Chondrocyte (in vitro differentiated cells): ENCODE data around the gene EHMT1. TPM values are rescaled to one million over a fixed set of nuclear protein-coding genes. Genes with fewer than 3 reads are reported as not detected.

Source experiments
- DNase-seq: peaks from one replicate; pipeline ENCODE4 v3.0.0; 2021; ENCODE audit warnings: mixed read lengths, low spot score
- H3K27ac Mint-ChIP-seq: one replicate; pipeline ENCODE4 v1.8.0; 2021; ENCODE audit warnings: mild to moderate bottlenecking, moderate library complexity, mixed read lengths; ENCODE audit not compliant: unreplicated experiment
- H3K27me3 Mint-ChIP-seq: 2 replicates; pipeline ENCODE4 v1.8.0; 2021; ENCODE audit warnings: low read depth, mixed read lengths
- H3K36me3 Mint-ChIP-seq: 2 replicates; pipeline ENCODE4 v1.8.0; 2021; ENCODE audit warnings: low read depth, mixed read lengths
- H3K4me1 Mint-ChIP-seq: 2 replicates; pipeline ENCODE4 v1.8.0; 2021; ENCODE audit warnings: low read depth, mild to moderate bottlenecking, mixed read lengths
- H3K4me3 Mint-ChIP-seq: one replicate; pipeline ENCODE4 v1.8.0; 2021; ENCODE audit warnings: mild to moderate bottlenecking, moderate library complexity, mixed read lengths; ENCODE audit not compliant: unreplicated experiment
- H3K9me3 Mint-ChIP-seq: 2 replicates; pipeline ENCODE4 v1.8.0; 2021; ENCODE audit warnings: low read depth, mixed read lengths
- total RNA-seq: library from RNA; stranded (reverse); gene quantifications from 3 replicates; pipeline ENCODE4 v1.2.1, GENCODE V29; 2021
- TF ChIP-seq, protein P1 (sequence below): fragments of 200-600 bp; sonication (generic); IDR thresholded peaks from 2 replicates; pipeline ENCODE4 v1.5.0; 2021; ENCODE audit warnings: antibody characterized with exemption, mild to moderate bottlenecking, moderate library complexity

EHMT1 gene
- total RNA-seq, 1 donor from 2014 or later: 61.0 TPM

DNA sequence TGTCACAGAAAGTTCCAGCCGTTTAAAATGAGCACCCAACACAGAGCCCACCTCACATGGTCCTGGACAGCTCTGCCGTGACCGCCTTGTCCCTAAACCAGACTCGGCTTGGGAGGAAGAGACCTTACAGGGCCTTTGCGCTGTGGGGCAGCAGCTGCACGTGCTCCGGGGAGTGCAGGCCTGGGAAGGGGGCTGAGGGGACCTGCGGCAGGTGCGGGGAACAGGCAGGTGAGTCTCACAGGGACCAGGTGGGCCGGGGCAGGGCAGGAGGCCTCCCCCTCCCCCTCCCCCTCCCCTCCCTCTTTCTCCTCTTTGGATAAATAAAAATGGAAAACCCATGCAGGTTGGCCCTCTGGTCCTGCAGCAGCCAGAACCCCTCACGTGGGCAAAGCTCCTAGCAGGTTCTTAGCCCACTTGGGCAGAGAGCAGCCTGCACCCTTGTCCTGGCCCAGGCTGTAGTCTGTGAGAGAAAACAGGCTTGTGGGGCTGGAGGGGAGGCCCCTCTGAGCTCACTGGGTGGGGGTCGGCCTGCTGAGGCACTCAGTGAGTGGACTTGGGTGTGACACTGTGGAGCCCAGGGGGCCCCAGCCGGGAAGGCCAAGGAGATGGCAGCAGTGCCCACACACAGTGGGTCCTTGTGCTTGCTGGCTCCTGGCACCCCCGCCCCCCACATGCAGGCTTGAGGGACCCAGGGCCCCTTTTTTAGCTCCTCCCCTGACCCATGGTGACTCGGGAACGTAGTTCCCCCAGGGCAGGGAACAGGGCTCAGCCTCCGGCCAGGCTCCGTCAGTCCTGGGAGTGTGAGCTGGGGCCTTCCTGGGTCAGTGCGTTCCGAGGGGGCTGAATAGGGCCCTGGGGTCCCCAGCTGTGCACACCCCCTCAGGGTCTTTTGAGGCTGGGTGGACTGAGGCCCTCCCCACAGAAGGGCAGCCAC is 218.8 kb downstream of the EHMT1 start:
- Mint-ChIP-seq H3K36me3 (peaks cover 16% of the 10 kb centered on the region), H3K27me3 (no peaks in the 10 kb centered on the region), H3K4me1 (no peaks in the 10 kb centered on the region), H3K4me3 (no peak overlapping the region), H3K9me3 (peaks cover 5% of the 10 kb centered on the region), H3K27ac (no peak overlapping the region)
- DNase-seq: peak; percentile 74
- TF ChIP-seq, protein P1, sequence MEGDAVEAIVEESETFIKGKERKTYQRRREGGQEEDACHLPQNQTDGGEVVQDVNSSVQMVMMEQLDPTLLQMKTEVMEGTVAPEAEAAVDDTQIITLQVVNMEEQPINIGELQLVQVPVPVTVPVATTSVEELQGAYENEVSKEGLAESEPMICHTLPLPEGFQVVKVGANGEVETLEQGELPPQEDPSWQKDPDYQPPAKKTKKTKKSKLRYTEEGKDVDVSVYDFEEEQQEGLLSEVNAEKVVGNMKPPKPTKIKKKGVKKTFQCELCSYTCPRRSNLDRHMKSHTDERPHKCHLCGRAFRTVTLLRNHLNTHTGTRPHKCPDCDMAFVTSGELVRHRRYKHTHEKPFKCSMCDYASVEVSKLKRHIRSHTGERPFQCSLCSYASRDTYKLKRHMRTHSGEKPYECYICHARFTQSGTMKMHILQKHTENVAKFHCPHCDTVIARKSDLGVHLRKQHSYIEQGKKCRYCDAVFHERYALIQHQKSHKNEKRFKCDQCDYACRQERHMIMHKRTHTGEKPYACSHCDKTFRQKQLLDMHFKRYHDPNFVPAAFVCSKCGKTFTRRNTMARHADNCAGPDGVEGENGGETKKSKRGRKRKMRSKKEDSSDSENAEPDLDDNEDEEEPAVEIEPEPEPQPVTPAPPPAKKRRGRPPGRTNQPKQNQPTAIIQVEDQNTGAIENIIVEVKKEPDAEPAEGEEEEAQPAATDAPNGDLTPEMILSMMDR: no peak

DNA sequence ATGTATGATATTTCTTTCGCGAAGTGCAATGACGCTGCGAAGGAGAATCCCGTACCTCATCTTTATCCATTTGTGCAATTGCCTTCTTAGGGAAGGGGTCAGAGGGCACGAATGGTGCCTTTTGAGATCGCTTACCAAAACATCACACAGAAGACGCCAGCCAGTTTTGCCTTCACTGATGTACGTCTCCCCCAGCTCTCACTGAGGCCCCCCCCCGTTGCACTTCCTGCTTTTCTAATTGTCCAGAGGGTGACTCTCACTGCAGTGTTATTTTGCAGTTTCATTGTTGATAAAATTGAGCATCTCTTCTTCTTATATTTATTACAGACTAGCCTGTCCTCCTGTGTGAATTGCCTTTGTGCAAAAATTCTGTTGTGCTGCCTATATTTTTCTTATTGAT is 219.8 kb downstream of the EHMT1 start:
- Mint-ChIP-seq H3K9me3 (peaks cover 5% of the 10 kb centered on the region), H3K4me3 (no peak overlapping the region), H3K27ac (no peak overlapping the region), H3K4me1 (no peaks in the 10 kb centered on the region), H3K27me3 (no peaks in the 10 kb centered on the region), H3K36me3 (peaks cover 16% of the 10 kb centered on the region)
- TF ChIP-seq, protein P1: no peak
- no peak for DNase-seq

DNA sequence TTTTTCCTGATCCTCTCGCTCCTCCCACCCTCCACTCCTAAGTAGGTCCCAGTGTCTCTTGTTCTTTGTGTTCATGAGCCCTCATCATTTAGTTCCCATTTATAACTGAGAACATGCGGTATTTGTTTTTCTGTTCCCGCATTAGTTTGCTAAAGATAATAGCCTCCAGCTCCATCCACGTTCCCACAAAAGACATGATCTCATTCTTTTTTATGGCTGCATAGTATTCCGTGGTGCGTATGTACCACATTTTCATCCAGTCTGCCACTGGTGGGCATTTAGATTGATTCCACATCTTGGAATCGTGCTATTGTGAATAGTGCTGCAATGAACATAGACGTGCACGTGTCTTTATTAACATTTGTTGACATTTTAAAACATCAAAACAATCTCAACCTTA is 224.6 kb downstream of the EHMT1 start:
- no peaks in the 10 kb centered on the region for H3K27me3 Mint-ChIP-seq
- H3K9me3 Mint-ChIP-seq: peaks cover 5% of the 10 kb centered on the region
- H3K4me3 Mint-ChIP-seq: no peak overlapping the region
- TF ChIP-seq, protein P1: no peak
- no peaks in the 10 kb centered on the region for H3K4me1 Mint-ChIP-seq
- H3K36me3 Mint-ChIP-seq: peaks cover 7% of the 10 kb centered on the region
- DNase-seq: no peak
- no peak overlapping the region for H3K27ac Mint-ChIP-seq

DNA sequence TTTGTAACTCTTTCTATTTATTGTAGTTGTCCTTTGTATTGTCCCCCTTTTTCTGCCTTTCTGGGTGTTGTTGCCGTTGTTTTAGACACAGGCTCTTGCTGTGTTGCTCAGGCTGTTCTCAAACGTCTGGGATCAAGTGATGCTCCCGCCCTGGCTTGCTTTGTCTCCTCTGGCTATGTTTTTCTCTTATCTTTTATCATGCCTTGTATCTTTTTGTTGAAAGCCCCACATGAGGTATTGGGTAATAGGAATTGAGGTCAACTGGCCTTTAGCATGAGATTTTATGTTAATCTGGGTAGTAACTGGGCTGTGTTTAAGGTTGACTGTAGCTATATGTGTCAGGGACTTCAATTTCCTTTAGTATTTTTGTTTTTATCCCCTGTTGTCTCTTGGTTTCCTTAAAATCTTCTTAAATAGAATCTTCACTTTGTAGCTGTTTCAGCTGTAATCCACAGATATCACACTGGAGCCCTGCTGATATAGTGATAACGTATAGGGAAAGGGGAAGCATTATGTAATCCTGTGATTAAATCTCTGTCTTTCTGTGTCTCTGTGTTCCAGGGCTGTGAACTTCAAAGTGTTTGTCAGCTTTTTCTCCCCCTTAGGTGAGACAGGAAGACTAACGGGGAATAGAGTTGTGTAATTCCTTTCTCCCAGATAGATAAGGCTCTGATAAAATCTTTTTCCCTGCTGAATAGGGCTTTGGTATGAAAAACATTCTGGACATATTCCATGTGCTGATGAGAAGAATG is 232.9 kb downstream of the EHMT1 start:
- H3K27ac Mint-ChIP-seq: no peak overlapping the region

More for the DNA sequence above, 232.9 kb downstream of the EHMT1 start:
- H3K4me1 Mint-ChIP-seq: no peaks in the 10 kb centered on the region
- H3K27me3 Mint-ChIP-seq: no peaks in the 10 kb centered on the region
- peaks cover 9% of the 10 kb centered on the region for H3K36me3 Mint-ChIP-seq
- DNase-seq: no peak
- TF ChIP-seq, protein P1: no peak
- H3K4me3 Mint-ChIP-seq: no peak overlapping the region
- H3K9me3 Mint-ChIP-seq: peaks cover 15% of the 10 kb centered on the region
